CD4-positive, alpha-beta memory T cell (primary cell): ENCODE measurements around the gene PCDHA2. TPM values are rescaled to one million over a fixed set of nuclear protein-coding genes. Genes with fewer than 3 reads are reported as not detected.
"Not testable (repeated sequence)": the region's sequence is repeated elsewhere in the genome, so short reads cannot be mapped to it uniquely, and the experiment has no call there.

Experiments used
- CTCF ChIA-PET: fragments of 350-600 bp; sonication (Branson Sonifier 250); formaldehyde crosslinking; loops from one replicate; lab custom pipeline; 2021; ENCODE audit warnings: inconsistent platforms; ENCODE audit not compliant: partially characterized antibody; lab: Charles Lee
- POLR2A ChIA-PET: fragments of 350-600 bp; sonication (Branson Sonifier 250); formaldehyde crosslinking; loops from one replicate; lab custom pipeline; 2021; ENCODE audit not compliant: partially characterized antibody; lab: Charles Lee
- DNase-seq, 5 donors: peaks; one replicate each; pipeline versions ENCODE4 v3.0.0 to v3.0.0-alpha.2; 2020 to 2022; ENCODE audit warnings: mixed read lengths in 1 of 5
- H3K27ac ChIP-seq: one replicate; pipeline ENCODE4 v1.7.0; 2013; ENCODE audit warnings: low read depth, low read length
- H3K27me3 ChIP-seq: 2 replicates; pipeline ENCODE4 v1.7.0; 2013; ENCODE audit warnings: mild to moderate bottlenecking, low read length, moderate library complexity; ENCODE audit not compliant: insufficient read depth
- H3K36me3 ChIP-seq: 2 replicates; pipeline ENCODE4 v1.7.0; 2013; ENCODE audit warnings: mild to moderate bottlenecking, low read length, moderate library complexity; ENCODE audit not compliant: insufficient read depth
- H3K4me1 ChIP-seq: 2 replicates; pipeline ENCODE4 v1.7.0; 2013; ENCODE audit warnings: mild to moderate bottlenecking, low read length, moderate library complexity; ENCODE audit not compliant: insufficient read depth
- H3K4me3 ChIP-seq, 2 donors: one replicate each; pipeline ENCODE4 v1.7.0; 2013; ENCODE audit warnings: low read length in 2 of 2, mild to moderate bottlenecking in 1 of 2
- H3K9me3 ChIP-seq, 2 donors: one replicate each; pipeline ENCODE4 v1.7.0; 2013; ENCODE audit warnings: low read length in 2 of 2, control low read depth in 1 of 2; ENCODE audit not compliant: control insufficient read depth in 1 of 2
- H3K27ac Mint-ChIP-seq, 7 donors: one replicate each; pipeline ENCODE4 v1.8.0; 2020 to 2021; ENCODE audit warnings: mixed read lengths in 7 of 7, mild to moderate bottlenecking in 6 of 7, inconsistent platforms in 3 of 7, moderate library complexity in 3 of 7
- H3K27me3 Mint-ChIP-seq, 2 donors: one replicate each; pipeline ENCODE4 v1.8.0; 2020 to 2021; ENCODE audit warnings: mixed read lengths in 2 of 2
- H3K36me3 Mint-ChIP-seq, 2 donors: one replicate each; pipeline ENCODE4 v1.8.0; 2020 to 2021; ENCODE audit warnings: mixed read lengths in 2 of 2, inconsistent platforms in 1 of 2, mild to moderate bottlenecking in 1 of 2
- H3K4me1 Mint-ChIP-seq, 4 donors: one replicate each; pipeline ENCODE4 v1.8.0; 2020 to 2021; ENCODE audit warnings: mixed read lengths in 4 of 4, mild to moderate bottlenecking in 1 of 4
- H3K4me3 Mint-ChIP-seq, 8 donors: one replicate each; pipeline ENCODE4 v1.8.0; 2020 to 2021; ENCODE audit warnings: mixed read lengths in 8 of 8, mild to moderate bottlenecking in 7 of 8, moderate library complexity in 6 of 8, inconsistent platforms in 3 of 8
- H3K9me3 Mint-ChIP-seq, 8 donors: one replicate each; pipeline ENCODE4 v1.8.0; 2020 to 2021; ENCODE audit warnings: mixed read lengths in 8 of 8, mild to moderate bottlenecking in 5 of 8, inconsistent platforms in 3 of 8, moderate library complexity in 1 of 8
- intact Hi-C: fragments of 100-400 bp; cut with micrococcal nuclease; formaldehyde crosslinking; loops from one replicate; pipeline ENCODE4 v1.15.1; 2023
- polyA plus RNA-seq, 2 donors: library from polyadenylated mRNA; unstranded; fragments of 300-500 nt; fragmentation: Illumina TruSeq; gene quantifications; one replicate each; pipeline ENCODE4 v1.2.3, GENCODE V29; 2021
- total RNA-seq, 2 experiments: library from RNA; stranded (reverse); gene quantifications; one replicate each; pipeline ENCODE4 v1.2.3, GENCODE V29; 2021

Gene PCDHA2
- total and polyA plus RNA-seq, 4 experiments from 2014 or later = not detected

GRCh38 chr5:140787422-140787821, 7.2 kb upstream of the PCDHA2 start:
- Mint-ChIP-seq H3K9me3 (peaks cover 10 to 90% (median 74%) of the 10 kb centered on the region in 8 donors), H3K27me3 (peaks cover 10 to 14% of the 10 kb centered on the region in 2 donors), H3K36me3 (peaks cover 16 to 17% of the 10 kb centered on the region in 2 donors)
- H3K4me3 ChIP-seq, CTCF ChIA-PET, H3K27ac Mint-ChIP-seq, H3K4me3 Mint-ChIP-seq, H3K36me3 ChIP-seq, H3K27ac ChIP-seq, POLR2A ChIA-PET, intact Hi-C loops, H3K27me3 ChIP-seq, H3K4me1 Mint-ChIP-seq, H3K4me1 ChIP-seq: not testable (repeated sequence)
- DNase-seq = peak in 1 of 5 donors; percentile 19
- H3K9me3 ChIP-seq = peaks cover 0 to 14% of the 10 kb centered on the region in 2 donors

- H3K27ac Mint-ChIP-seq, CTCF ChIA-PET, H3K4me3 Mint-ChIP-seq, H3K4me1 ChIP-seq, H3K4me1 Mint-ChIP-seq, H3K4me3 ChIP-seq, POLR2A ChIA-PET, H3K27ac ChIP-seq, H3K27me3 ChIP-seq, H3K36me3 ChIP-seq, intact Hi-C loops: not testable (repeated sequence)
- H3K36me3 Mint-ChIP-seq = peaks cover 14 to 16% of the 10 kb centered on the region in 2 donors
- peaks cover 12 to 90% (median 72%) of the 10 kb centered on the region in 8 donors for H3K9me3 Mint-ChIP-seq
- peaks cover 12 to 17% of the 10 kb centered on the region in 2 donors for H3K27me3 Mint-ChIP-seq
- DNase-seq = peak in 1 of 5 donors; percentile 24
- H3K9me3 ChIP-seq = peaks cover 0 to 14% of the 10 kb centered on the region in 2 donors
Measured at GRCh38 chr5:140787849-140788504, 6.7 kb upstream of the PCDHA2 start.

- no peaks in the 10 kb centered on the region for H3K36me3 ChIP-seq
- ChIA-PET POLR2A (no interaction called here), CTCF (no interaction called here)
- no peak overlapping the region for H3K27ac ChIP-seq
- Mint-ChIP-seq H3K27ac (no peak overlapping the region), H3K27me3 (peaks cover 19 to 23% of the 10 kb centered on the region in 2 donors), H3K4me3 (no peak overlapping the region), H3K4me1 (no peaks in the 10 kb centered on the region), H3K9me3 (peaks cover 10 to 89% (median 76%) of the 10 kb centered on the region in 8 donors), H3K36me3 (peaks cover 5 to 14% of the 10 kb centered on the region in 2 donors)
- H3K4me3 ChIP-seq = no peak overlapping the region
- DNase-seq = peak in 1 of 5 donors; percentile 25
- intact Hi-C loops = no loop called here
- peaks cover 0 to 11% of the 10 kb centered on the region in 2 donors for H3K9me3 ChIP-seq
- no peaks in the 10 kb centered on the region for H3K4me1 ChIP-seq
- H3K27me3 ChIP-seq = no peaks in the 10 kb centered on the region
Measured at GRCh38 chr5:140791089-140791488, 3.6 kb upstream of the PCDHA2 start.

- intact Hi-C loops = no loop called here
- H3K4me1 ChIP-seq = no peaks in the 10 kb centered on the region
- H3K4me1 Mint-ChIP-seq = no peaks in the 10 kb centered on the region
- peaks cover 5% of the 10 kb centered on the region for H3K27me3 ChIP-seq
- no peaks in the 10 kb centered on the region for H3K9me3 ChIP-seq
- no peak overlapping the region for H3K27ac Mint-ChIP-seq
- no peak overlapping the region for H3K4me3 Mint-ChIP-seq
- POLR2A ChIA-PET = no interaction called here
- no peak for DNase-seq
- H3K9me3 Mint-ChIP-seq = peaks cover 4 to 76% (median 58%) of the 10 kb centered on the region in 8 donors
- peaks cover 17 to 20% of the 10 kb centered on the region in 2 donors for H3K27me3 Mint-ChIP-seq
- no peaks in the 10 kb centered on the region for H3K36me3 ChIP-seq
- CTCF ChIA-PET = no interaction called here
- no peak overlapping the region for H3K4me3 ChIP-seq
- H3K36me3 Mint-ChIP-seq = peaks cover 0 to 11% of the 10 kb centered on the region in 2 donors
- no peak overlapping the region for H3K27ac ChIP-seq
Measured at GRCh38 chr5:140795259-140795641, 598 bp downstream of the PCDHA2 start.

- peak in 1 of 5 donors; percentile 30 for DNase-seq
- CTCF ChIA-PET, H3K36me3 Mint-ChIP-seq, H3K27me3 ChIP-seq, H3K9me3 ChIP-seq, H3K4me3 Mint-ChIP-seq, H3K4me1 ChIP-seq, H3K4me3 ChIP-seq, POLR2A ChIA-PET, H3K27ac ChIP-seq, H3K27ac Mint-ChIP-seq, H3K4me1 Mint-ChIP-seq, intact Hi-C loops, H3K36me3 ChIP-seq: not testable (repeated sequence)
- H3K9me3 Mint-ChIP-seq = peaks cover 4 to 76% (median 62%) of the 10 kb centered on the region in 8 donors
- peaks cover 17 to 18% of the 10 kb centered on the region in 2 donors for H3K27me3 Mint-ChIP-seq
Measured at GRCh38 chr5:140796072-140796717, 1.5 kb downstream of the PCDHA2 start.

GRCh38 chr5:140796718-140797095, 2.1 kb downstream of the PCDHA2 start:
- H3K9me3 Mint-ChIP-seq = peaks cover 4 to 76% (median 60%) of the 10 kb centered on the region in 8 donors
- no peak overlapping the region for H3K27ac Mint-ChIP-seq
- intact Hi-C loops = no loop called here
- no peak overlapping the region for H3K4me3 Mint-ChIP-seq
- peaks cover 5% of the 10 kb centered on the region for H3K27me3 ChIP-seq
- no peak for DNase-seq
- peaks cover 0 to 6% of the 10 kb centered on the region in 2 donors for H3K36me3 Mint-ChIP-seq
- no peaks in the 10 kb centered on the region for H3K4me1 Mint-ChIP-seq
- peaks cover 0 to 4% of the 10 kb centered on the region in 2 donors for H3K9me3 ChIP-seq
- H3K4me3 ChIP-seq = no peak overlapping the region
- CTCF ChIA-PET = no interaction called here
- no peak overlapping the region for H3K27ac ChIP-seq
- POLR2A ChIA-PET = no interaction called here
- peaks cover 16% of the 10 kb centered on the region in 2 donors for H3K27me3 Mint-ChIP-seq
- no peaks in the 10 kb centered on the region for H3K4me1 ChIP-seq
- H3K36me3 ChIP-seq = no peaks in the 10 kb centered on the region

- Histone ChIP-seq H3K36me3 (no peaks in the 10 kb centered on the region), H3K27ac (no peak within 1 kb of the TSS), H3K27me3 (peaks cover 5% of the 10 kb centered on the region), H3K4me1 (no peaks in the 10 kb centered on the region), H3K9me3 (peaks cover 0 to 4% of the 10 kb centered on the region in 2 donors), H3K4me3 (no peak within 1 kb of the TSS)
- CTCF ChIA-PET = no interaction called here
- Mint-ChIP-seq H3K9me3 (peaks cover 3 to 69% (median 49%) of the 10 kb centered on the region in 8 donors), H3K27me3 (peaks cover 7 to 18% of the 10 kb centered on the region in 2 donors), H3K36me3 (peaks cover 4 to 10% of the 10 kb centered on the region in 2 donors), H3K27ac (peak within 1 kb of the TSS in 2 of 7 donors; percentile 53 to 64), H3K4me1 (no peaks in the 10 kb centered on the region), H3K4me3 (no peak within 1 kb of the TSS)
- intact Hi-C loops = no loop called here
- POLR2A ChIA-PET = no interaction called here
- DNase-seq = peak in 1 of 5 donors; percentile 9
Measured at GRCh38 chr5:140800816-140801493, 6.3 kb downstream of the PCDHA2 start, which contains the start of gene PCDHA3. PCDHA3 (plus strand) TSS chr5:140801057.
